ENCODE results near the gene ALX4. TPM values are rescaled to one million over a fixed set of nuclear protein-coding genes. Genes with fewer than 3 reads are reported as not detected.

The ALX4 gene
- total RNA-seq, 2 donors from 2014 or later = not detected

- Mint-ChIP-seq H3K4me3 (no peak overlapping the region), H3K4me1 (no peaks in the 10 kb centered on the region), H3K27me3 (no peaks in the 10 kb centered on the region), H3K36me3 (ENCODE audit: low read depth) (peaks cover 20% of the 10 kb centered on the region), H3K27ac (no peak overlapping the region), H3K9me3 (no peaks in the 10 kb centered on the region)
- ATAC-seq (replicated peaks) = no peak
Observed at GRCh38 chr11:44223238-44223637, 86.7 kb downstream of the ALX4 start.

GRCh38 chr11:44221992-44222391 lies 87.9 kb downstream of the ALX4 start:
- no peak overlapping the region for H3K27ac Mint-ChIP-seq
- H3K9me3 Mint-ChIP-seq = no peaks in the 10 kb centered on the region
- H3K36me3 Mint-ChIP-seq (ENCODE audit: low read depth) = peaks cover 29% of the 10 kb centered on the region
- no peak overlapping the region for H3K4me3 Mint-ChIP-seq
- ATAC-seq (replicated peaks) = no peak
- H3K27me3 Mint-ChIP-seq = no peaks in the 10 kb centered on the region
- no peaks in the 10 kb centered on the region for H3K4me1 Mint-ChIP-seq

GRCh38 chr11:44221456-44221855 lies 88.5 kb downstream of the ALX4 start:
- no peak for ATAC-seq (replicated peaks)
- Mint-ChIP-seq H3K27ac (no peak overlapping the region), H3K9me3 (no peaks in the 10 kb centered on the region), H3K4me1 (no peaks in the 10 kb centered on the region), H3K36me3 (ENCODE audit: low read depth) (peaks cover 29% of the 10 kb centered on the region), H3K27me3 (no peaks in the 10 kb centered on the region), H3K4me3 (no peak overlapping the region)

GRCh38 chr11:44219830-44220796 lies 89.8 kb downstream of the ALX4 start:
- H3K9me3 Mint-ChIP-seq = no peaks in the 10 kb centered on the region
- H3K4me1 Mint-ChIP-seq = no peaks in the 10 kb centered on the region
- no peak overlapping the region for H3K4me3 Mint-ChIP-seq
- H3K27me3 Mint-ChIP-seq = no peaks in the 10 kb centered on the region
- no peak for ATAC-seq (replicated peaks)
- no peak overlapping the region for H3K27ac Mint-ChIP-seq
- H3K36me3 Mint-ChIP-seq (ENCODE audit: low read depth) = peaks cover 29% of the 10 kb centered on the region

GRCh38 chr11:44217432-44217831 lies 92.5 kb downstream of the ALX4 start:
- no peak for ATAC-seq (replicated peaks)
- Mint-ChIP-seq H3K36me3 (ENCODE audit: low read depth) (peaks cover 32% of the 10 kb centered on the region), H3K4me1 (peaks cover 5% of the 10 kb centered on the region), H3K9me3 (no peaks in the 10 kb centered on the region), H3K27me3 (no peaks in the 10 kb centered on the region), H3K4me3 (no peak overlapping the region), H3K27ac (no peak overlapping the region)

- Mint-ChIP-seq H3K9me3 (peaks cover 3% of the 10 kb centered on the region), H3K27me3 (no peaks in the 10 kb centered on the region), H3K36me3 (ENCODE audit: low read depth) (peaks cover 52% of the 10 kb centered on the region), H3K27ac (no peak overlapping the region), H3K4me1 (peaks cover 10% of the 10 kb centered on the region), H3K4me3 (no peak overlapping the region)
- ATAC-seq (replicated peaks) = peak; percentile 38
Observed at GRCh38 chr11:44213148-44213547, 96.8 kb downstream of the ALX4 start.

GRCh38 chr11:44212128-44212527 lies 97.8 kb downstream of the ALX4 start:
- Mint-ChIP-seq H3K4me1 (peaks cover 10% of the 10 kb centered on the region), H3K9me3 (peaks cover 3% of the 10 kb centered on the region), H3K4me3 (no peak overlapping the region), H3K27me3 (no peaks in the 10 kb centered on the region), H3K36me3 (ENCODE audit: low read depth) (peaks cover 53% of the 10 kb centered on the region), H3K27ac (no peak overlapping the region)
- no peak for ATAC-seq (replicated peaks)

Other genes starting within 250 kb of the ALX4 start
- 1 to 10 TPM; 5.7 to 7.3 TPM for gene ACCS, start 243.9 kb downstream of the ALX4 start, total RNA-seq
- 10 to 100 TPM; 16.9 to 28.9 TPM for gene EXT2, start 214.5 kb downstream of the ALX4 start, total RNA-seq

Measured in activated T-helper 17 cell treated with anti-CD3 and anti-CD28 coated beads, Interleukin-2, amount 50 U/mL, for 72 hours (primary cell).